Ammon's horn (tissue), 1 donor: ENCODE data around the gene SLCO3A1.
A peak's percentile ranks its signal among the peaks of the same experiment; 100 is the strongest.

Source experiments
- DNase-seq: peaks from one replicate; pipeline ENCODE4 v3.0.0-alpha.2; 2016; ENCODE audit warnings: low spot score

Gene SLCO3A1

GRCh38 chr15:91912336-91912735 is 58.8 kb downstream of the SLCO3A1 start:
- no peak for DNase-seq

- no peak for DNase-seq
Measured at GRCh38 chr15:91913560-91913959, 60.1 kb downstream of the SLCO3A1 start.

GRCh38 chr15:91915576-91915975 is 62.1 kb downstream of the SLCO3A1 start:
- DNase-seq, result no peak

- DNase-seq, result no peak
Measured at GRCh38 chr15:91916051-91916450, 62.5 kb downstream of the SLCO3A1 start.

- no peak for DNase-seq
Measured at GRCh38 chr15:91917686-91918360, 64.3 kb downstream of the SLCO3A1 start.

GRCh38 chr15:91919014-91919534 is 65.6 kb downstream of the SLCO3A1 start:
- DNase-seq, result peak; percentile 89

- no peak for DNase-seq
Measured at GRCh38 chr15:91921188-91921842, 67.8 kb downstream of the SLCO3A1 start.

- DNase-seq, result no peak
Measured at GRCh38 chr15:91921843-91922198, 68.3 kb downstream of the SLCO3A1 start.

- no peak for DNase-seq
Measured at GRCh38 chr15:91922646-91923547, 69.4 kb downstream of the SLCO3A1 start.

- no peak for DNase-seq
Measured at GRCh38 chr15:91924183-91924582, 70.7 kb downstream of the SLCO3A1 start.

GRCh38 chr15:91924837-91925495 is 71.5 kb downstream of the SLCO3A1 start:
- DNase-seq, result no peak

GRCh38 chr15:91925794-91926193 is 72.3 kb downstream of the SLCO3A1 start:
- DNase-seq, result no peak

- DNase-seq, result no peak
Measured at GRCh38 chr15:91926908-91927270, 73.4 kb downstream of the SLCO3A1 start.

- no peak for DNase-seq
Measured at GRCh38 chr15:91927585-91927984, 74.1 kb downstream of the SLCO3A1 start.

GRCh38 chr15:91928675-91929074 is 75.2 kb downstream of the SLCO3A1 start:
- no peak for DNase-seq

- DNase-seq, result no peak
Measured at GRCh38 chr15:91929509-91929908, 76.0 kb downstream of the SLCO3A1 start.

GRCh38 chr15:91930092-91930491 is 76.6 kb downstream of the SLCO3A1 start:
- DNase-seq, result no peak

- DNase-seq, result no peak
Measured at GRCh38 chr15:91936182-91936775, 82.8 kb downstream of the SLCO3A1 start.

GRCh38 chr15:91936927-91937326 is 83.4 kb downstream of the SLCO3A1 start:
- peak; percentile 52 for DNase-seq

GRCh38 chr15:91938136-91938535 is 84.6 kb downstream of the SLCO3A1 start:
- no peak for DNase-seq

- DNase-seq, result no peak
Measured at GRCh38 chr15:91939403-91939831, 85.9 kb downstream of the SLCO3A1 start.
